GM12878 (cell line): Measurements from ENCODE around the gene TIPIN. TPM values are rescaled to one million over a fixed set of nuclear protein-coding genes. Genes with fewer than 3 reads are reported as not detected.

Experiments
- ATAC-seq: fragments of 200-7000 bp; cut with Tn5 transposase; 3 replicates; pipeline ENCODE4 v1.9.1; 2020; ENCODE audit warnings: mild to moderate bottlenecking, moderate library complexity
- BruUV-seq: library from RNA; stranded (reverse); fragments of 400-500 nt; replicated peaks from 2 replicates; lab custom pipeline; 2021; lab: Mats Ljungman, UMichigan
- CTCF ChIA-PET: fragments of 300-600 bp; sonication (Branson Sonifier 250); formaldehyde crosslinking; extraction: SDS; loops from one replicate; lab custom pipeline; 2021; ENCODE audit warnings: inconsistent platforms; lab: Yijun Ruan, JAX
- POLR2A ChIA-PET: fragments of 350-600 bp; formaldehyde crosslinking; extraction: SDS; loops from one replicate; lab custom pipeline; 2021; ENCODE audit warnings: inconsistent platforms; lab: Charles Lee
- RAD21 ChIA-PET: fragments of 300-600 bp; sonication (Branson Sonifier 250); formaldehyde crosslinking; loops from one replicate; lab custom pipeline; 2023; ENCODE audit warnings: antibody characterized with exemption; ENCODE audit not compliant: unreplicated experiment; lab: Charles Lee
- SMC1A ChIA-PET: fragments of 300-600 bp; sonication (Branson Sonifier 250); formaldehyde crosslinking; loops from one replicate; lab custom pipeline; 2023; ENCODE audit not compliant: unreplicated experiment, uncharacterized antibody; lab: Charles Lee
- DNase-seq: peaks from one replicate; pipeline ENCODE4 v3.0.0-alpha.2; 2011; ENCODE audit warnings: low read depth, low spot score
- FAIRE-seq: peaks from 3 replicates; lab custom pipeline; 2011; peaks lifted over from hg19 to GRCh38; lab: Jason Lieb, UNC
- H2AFZ ChIP-seq: 2 replicates; pipeline ENCODE4 v1.6.0; 2011; ENCODE audit warnings: low read depth, low read length, control low read depth; ENCODE audit not compliant: control insufficient read depth
- H3K27ac ChIP-seq: 2 replicates; pipeline ENCODE4 v1.5.1; 2011; ENCODE audit warnings: control low read depth; ENCODE audit not compliant: control insufficient read depth, insufficient read depth
- H3K27me3 ChIP-seq, 2 experiments: replicated peaks in 1 of 2; 2 replicates each; pipeline versions ENCODE4 v1.6.0 to v1.6.1; 2011; ENCODE audit warnings: low read length in 1 of 2; ENCODE audit not compliant: control insufficient read depth in 2 of 2, insufficient read depth in 2 of 2
- H3K36me3 ChIP-seq, 2 experiments: 2 replicates each; pipeline ENCODE4 v1.5.1; 2011; ENCODE audit warnings: low read length in 1 of 2; ENCODE audit not compliant: control insufficient read depth in 2 of 2, insufficient read depth in 2 of 2
- H3K4me1 ChIP-seq: 2 replicates; pipeline ENCODE4 v1.6.1; 2011; ENCODE audit warnings: mild to moderate bottlenecking, low read length, moderate library complexity, mixed read lengths; ENCODE audit not compliant: control insufficient read depth, insufficient read depth
- H3K4me2 ChIP-seq: 2 replicates; pipeline ENCODE4 v1.6.0; 2011; ENCODE audit warnings: control low read depth; ENCODE audit not compliant: control insufficient read depth, insufficient read depth
- H3K4me3 ChIP-seq: fragments of 200-600 bp; sonication (generic); 2 replicates; pipeline ENCODE4 v1.5.1; 2016
- H3K79me2 ChIP-seq: 2 replicates; pipeline ENCODE4 v1.6.0; 2011; ENCODE audit warnings: low read length; ENCODE audit not compliant: control insufficient read depth, insufficient read depth
- H3K9ac ChIP-seq: 2 replicates; pipeline ENCODE4 v1.8.0; 2011; ENCODE audit warnings: low read length, control low read depth, mixed read lengths; ENCODE audit not compliant: control insufficient read depth, insufficient read depth
- H3K9me3 ChIP-seq: replicated peaks from 3 replicates; pipeline ENCODE4 v1.5.1; 2011; ENCODE audit warnings: mild to moderate bottlenecking, low read length; ENCODE audit not compliant: control insufficient read depth, insufficient read depth
- H4K20me1 ChIP-seq: 2 replicates; pipeline ENCODE4 v1.6.0; 2011; ENCODE audit not compliant: control insufficient read depth, insufficient read depth
- BACH1 ChIP-seq: fragments of 450-650 bp; IDR thresholded peaks from 2 replicates; pipeline ENCODE4 v1.6.1; 2017; ENCODE audit warnings: mild to moderate bottlenecking, borderline replicate concordance
- BRCA1 ChIP-seq: IDR thresholded peaks from 2 replicates; pipeline ENCODE4 v1.6.1; 2011; ENCODE audit warnings: low read depth, low read length, improper control_type of control experiment
- CREM ChIP-seq: IDR thresholded peaks from 2 replicates; pipeline ENCODE4 v1.6.1; 2014; ENCODE audit warnings: antibody characterized with exemption, low read depth
- MYC ChIP-seq: IDR thresholded peaks from 2 replicates; pipeline ENCODE4 v1.6.1; 2011; ENCODE audit warnings: mild to moderate bottlenecking, low read length, moderate library complexity, inconsistent platforms; ENCODE audit not compliant: insufficient read depth, insufficient replicate concordance, insufficient read length, severe bottlenecking
- PML ChIP-seq: IDR thresholded peaks from 2 replicates; pipeline ENCODE4 v1.6.1; 2012; ENCODE audit warnings: low read length, inconsistent platforms
- RELA ChIP-seq: fragments of 450-650 bp; IDR thresholded peaks from 2 replicates; pipeline ENCODE4 v1.8.0; 2014; ENCODE audit warnings: borderline replicate concordance; ENCODE audit not compliant: partially characterized antibody
- TCF12 ChIP-seq: IDR thresholded peaks from 2 replicates; pipeline ENCODE4 v1.6.1; 2011; ENCODE audit warnings: low read depth, mild to moderate bottlenecking, low read length
- WGBS: methylation state at CpG from one replicate; pipeline ENCODE4 v1.1.6; 2016; ENCODE audit warnings: low lambda C conversion rate; ENCODE audit not compliant: insufficient replicate concordance, insufficient coverage; ENCODE audit errors: missing lambda C conversion rate; 5-methylcytosine and 5-hydroxymethylcytosine counted together
- in situ Hi-C: fragments of 300-500 bp; cut with MboI; formaldehyde crosslinking; loops from 9 replicates; pipeline ENCODE4 v1.14.3; 2018; ENCODE audit warnings: mixed read lengths
- intact Hi-C: fragments of 100-400 bp; cut with micrococcal nuclease; formaldehyde crosslinking; loops from one replicate; pipeline ENCODE4 v1.14.2; 2022; ENCODE audit not compliant: unreplicated experiment
- polyA plus RNA-seq, 11 experiments: library from polyadenylated mRNA; depleted of rRNA in 4 of 11; unstranded in 6 of 11; stranded (reverse) in 5 of 11; fragments of >200 nt; fragmentation: Nextera tagmentation in 4 of 11; fragmentation: Illumina TruSeq in 1 of 11; extraction: Ambion mirVana in 4 of 11; extraction: Trizol in 1 of 11; gene quantifications; 1 replicate in 1 of 11; 2 replicates in 10 of 11; pipeline versions ENCODE4 v1.2.1 to v1.2.3, GENCODE V29; 2011 to 2016; ENCODE audit warnings: inconsistent platforms in 2 of 11, missing spikeins in 2 of 11, low read depth in 1 of 11
- total RNA-seq, 4 experiments: library from RNA; depleted of rRNA in 3 of 4; stranded (reverse); fragments of >200 nt in 3 of 4; fragmentation: Illumina TruSeq in 1 of 4; extraction: Trizol in 1 of 4; gene quantifications; 2 replicates each; pipeline versions ENCODE4 v1.2.1 to v1.2.3, GENCODE V29; 2013 to 2021
- TF ChIP-seq, protein P1 (sequence below), 3 experiments: IDR thresholded peaks in 2 of 3; conservative IDR thresholded peaks in 1 of 3; 2 replicates each; pipeline ENCODE4 v1.5.1; 2011; ENCODE audit warnings: low read depth in 3 of 3, low read length in 3 of 3, mild to moderate bottlenecking in 3 of 3, control low read depth in 2 of 3, moderate library complexity in 2 of 3, inconsistent platforms in 1 of 3, mixed read lengths in 1 of 3; ENCODE audit not compliant: control insufficient read depth in 2 of 3, insufficient read depth in 1 of 3; ENCODE audit errors: extremely low read depth in 1 of 3
- TF ChIP-seq, protein P2 (sequence below): IDR thresholded peaks from 2 replicates; pipeline ENCODE4 v1.6.1; 2011; ENCODE audit warnings: borderline replicate concordance, low read depth, mild to moderate bottlenecking, moderate library complexity, mixed read lengths, low read length; ENCODE audit not compliant: insufficient read depth; ENCODE audit errors: extremely low read length
- TF ChIP-seq, protein P3 (sequence below): fragments of 450-650 bp; formaldehyde crosslinking; IDR thresholded peaks from 2 replicates; pipeline ENCODE4 v1.4.0; 2022; ENCODE audit warnings: mild to moderate bottlenecking, moderate library complexity
- TF ChIP-seq, protein P4 (sequence below): fragments of 450-650 bp; IDR thresholded peaks from 2 replicates; pipeline ENCODE4 v1.6.1; 2018; ENCODE audit warnings: borderline replicate concordance, mild to moderate bottlenecking; ENCODE audit not compliant: partially characterized antibody

TIPIN gene
- total and polyA plus RNA-seq, 10 of the 15 experiments (the other 5 are each of a cell fraction or from before 2014, with no cell fraction given): 21.1 to 69.2 (median 47.0) TPM

DNA sequence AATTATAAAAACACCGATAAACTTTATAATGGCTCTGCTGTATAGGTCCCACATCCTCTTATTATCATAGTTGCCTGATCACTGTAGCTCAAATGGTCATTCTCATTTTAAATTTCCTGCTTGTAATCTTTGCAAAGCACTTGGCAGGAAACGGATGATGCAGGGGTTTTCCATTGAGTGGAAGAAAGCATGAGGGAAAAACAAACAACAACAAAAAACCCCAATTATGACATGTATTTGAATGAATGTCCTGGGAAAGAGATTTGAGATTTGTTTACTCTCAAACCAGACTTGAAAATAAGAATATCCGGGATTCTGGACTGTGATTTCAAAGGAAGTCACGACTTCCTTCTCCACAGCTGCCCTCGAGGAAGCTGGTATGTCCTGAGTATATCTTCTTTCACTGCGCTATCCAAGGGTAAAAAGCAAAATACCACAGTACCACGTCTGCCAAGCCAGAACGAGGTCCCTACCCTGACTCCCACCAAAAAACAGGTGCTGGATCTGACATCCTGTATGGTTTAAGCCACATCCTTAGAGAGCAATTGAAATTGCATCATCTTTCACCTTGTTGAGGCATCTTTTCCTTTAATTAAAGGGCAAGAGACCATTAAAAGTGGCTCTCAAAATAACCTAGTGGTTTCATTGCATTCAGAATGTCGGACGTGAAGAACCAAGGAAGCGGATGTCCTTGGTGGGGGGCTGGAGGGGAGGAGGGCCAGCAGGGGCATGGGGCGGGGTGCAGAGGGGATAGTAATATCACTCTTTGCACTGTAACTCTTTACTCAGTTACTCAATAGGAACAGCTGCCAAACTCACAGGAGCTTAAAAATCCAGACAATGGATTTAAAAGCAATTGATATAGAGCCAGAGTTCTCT lies 13.5 kb upstream of the TIPIN start (continued):
- TF ChIP-seq TCF12 (no peak), BACH1 (no peak)

DNA sequence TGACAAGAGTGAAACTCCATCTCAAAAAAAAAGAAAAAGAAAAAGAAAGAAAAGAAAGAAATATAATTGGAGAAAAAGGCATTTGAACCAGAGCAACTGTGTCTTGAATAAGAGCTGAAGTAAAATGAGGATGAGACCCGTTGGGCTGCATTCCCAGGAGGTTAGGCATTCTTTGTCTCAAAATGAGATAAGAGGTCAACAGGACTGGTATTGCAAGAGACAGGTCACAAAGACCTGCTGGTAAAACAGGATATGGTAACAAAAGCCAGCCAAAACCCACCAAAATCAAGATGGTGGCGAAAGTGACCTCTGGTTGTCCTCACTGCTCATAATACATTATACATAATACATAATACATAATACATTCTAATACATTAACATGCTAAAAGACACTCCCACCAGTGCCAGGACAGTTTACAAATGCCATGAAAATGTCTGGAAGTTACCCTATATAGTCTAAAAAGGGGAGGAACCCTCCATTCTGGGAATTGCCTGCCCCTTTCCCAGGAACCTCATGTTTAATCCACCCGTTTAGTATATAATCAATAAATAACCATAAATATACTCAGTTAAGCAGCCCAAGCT lies 8.6 kb upstream of the TIPIN start:
- ATAC-seq: no peak
- no peak for DNase-seq
- Histone ChIP-seq H3K9ac (no peak overlapping the region), H3K36me3 (no peaks in the 10 kb centered on the region), H2AFZ (no peak overlapping the region), H3K27me3 (no peaks in the 10 kb centered on the region), H3K4me2 (no peak overlapping the region), H3K27ac (no peak overlapping the region), H3K79me2 (no peaks in the 10 kb centered on the region), H3K9me3 (no peaks in the 10 kb centered on the region), H4K20me1 (no peaks in the 10 kb centered on the region), H3K4me1 (peaks cover 6% of the 10 kb centered on the region), H3K4me3 (no peak overlapping the region)
- ChIA-PET POLR2A (no interaction called here), RAD21 (interaction anchor here (0.9 kb wide), 1 partner anchor 10 kb away, joined by 4 read pairs; no protein-coding TSS in a partner anchor), CTCF (interaction anchor here (0.7 kb wide), 1 partner anchor 40 kb away, joined by 5 read pairs; no protein-coding TSS in a partner anchor), SMC1A (no interaction called here)
- intact Hi-C loops: no loop called here
- FAIRE-seq: no peak
- in situ Hi-C loops: no loop called here
- no TSS peak for BruUV-seq
- WGBS: 67% methylated on average over 3 of the region's 3 CpGs
- TF ChIP-seq MYC (no peak), PML (no peak), TCF12 (no peak), BRCA1 (no peak), CREM (no peak), RELA (no peak)
- TF ChIP-seq, protein P1, sequence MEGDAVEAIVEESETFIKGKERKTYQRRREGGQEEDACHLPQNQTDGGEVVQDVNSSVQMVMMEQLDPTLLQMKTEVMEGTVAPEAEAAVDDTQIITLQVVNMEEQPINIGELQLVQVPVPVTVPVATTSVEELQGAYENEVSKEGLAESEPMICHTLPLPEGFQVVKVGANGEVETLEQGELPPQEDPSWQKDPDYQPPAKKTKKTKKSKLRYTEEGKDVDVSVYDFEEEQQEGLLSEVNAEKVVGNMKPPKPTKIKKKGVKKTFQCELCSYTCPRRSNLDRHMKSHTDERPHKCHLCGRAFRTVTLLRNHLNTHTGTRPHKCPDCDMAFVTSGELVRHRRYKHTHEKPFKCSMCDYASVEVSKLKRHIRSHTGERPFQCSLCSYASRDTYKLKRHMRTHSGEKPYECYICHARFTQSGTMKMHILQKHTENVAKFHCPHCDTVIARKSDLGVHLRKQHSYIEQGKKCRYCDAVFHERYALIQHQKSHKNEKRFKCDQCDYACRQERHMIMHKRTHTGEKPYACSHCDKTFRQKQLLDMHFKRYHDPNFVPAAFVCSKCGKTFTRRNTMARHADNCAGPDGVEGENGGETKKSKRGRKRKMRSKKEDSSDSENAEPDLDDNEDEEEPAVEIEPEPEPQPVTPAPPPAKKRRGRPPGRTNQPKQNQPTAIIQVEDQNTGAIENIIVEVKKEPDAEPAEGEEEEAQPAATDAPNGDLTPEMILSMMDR (IDR thresholded peaks at IDR 0.05 in 2 of 3, conservative IDR thresholded peaks at IDR 0.05 in 1 of 3; ENCODE audit: control insufficient read depth in 2 of 3, extremely low read depth in 1 of 3, insufficient read depth in 1 of 3, low read depth in 3 of 3, low read length in 3 of 3): no peak
- TF ChIP-seq, protein P2, sequence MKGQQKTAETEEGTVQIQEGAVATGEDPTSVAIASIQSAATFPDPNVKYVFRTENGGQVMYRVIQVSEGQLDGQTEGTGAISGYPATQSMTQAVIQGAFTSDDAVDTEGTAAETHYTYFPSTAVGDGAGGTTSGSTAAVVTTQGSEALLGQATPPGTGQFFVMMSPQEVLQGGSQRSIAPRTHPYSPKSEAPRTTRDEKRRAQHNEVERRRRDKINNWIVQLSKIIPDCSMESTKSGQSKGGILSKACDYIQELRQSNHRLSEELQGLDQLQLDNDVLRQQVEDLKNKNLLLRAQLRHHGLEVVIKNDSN: no peak
- TF ChIP-seq, protein P3, sequence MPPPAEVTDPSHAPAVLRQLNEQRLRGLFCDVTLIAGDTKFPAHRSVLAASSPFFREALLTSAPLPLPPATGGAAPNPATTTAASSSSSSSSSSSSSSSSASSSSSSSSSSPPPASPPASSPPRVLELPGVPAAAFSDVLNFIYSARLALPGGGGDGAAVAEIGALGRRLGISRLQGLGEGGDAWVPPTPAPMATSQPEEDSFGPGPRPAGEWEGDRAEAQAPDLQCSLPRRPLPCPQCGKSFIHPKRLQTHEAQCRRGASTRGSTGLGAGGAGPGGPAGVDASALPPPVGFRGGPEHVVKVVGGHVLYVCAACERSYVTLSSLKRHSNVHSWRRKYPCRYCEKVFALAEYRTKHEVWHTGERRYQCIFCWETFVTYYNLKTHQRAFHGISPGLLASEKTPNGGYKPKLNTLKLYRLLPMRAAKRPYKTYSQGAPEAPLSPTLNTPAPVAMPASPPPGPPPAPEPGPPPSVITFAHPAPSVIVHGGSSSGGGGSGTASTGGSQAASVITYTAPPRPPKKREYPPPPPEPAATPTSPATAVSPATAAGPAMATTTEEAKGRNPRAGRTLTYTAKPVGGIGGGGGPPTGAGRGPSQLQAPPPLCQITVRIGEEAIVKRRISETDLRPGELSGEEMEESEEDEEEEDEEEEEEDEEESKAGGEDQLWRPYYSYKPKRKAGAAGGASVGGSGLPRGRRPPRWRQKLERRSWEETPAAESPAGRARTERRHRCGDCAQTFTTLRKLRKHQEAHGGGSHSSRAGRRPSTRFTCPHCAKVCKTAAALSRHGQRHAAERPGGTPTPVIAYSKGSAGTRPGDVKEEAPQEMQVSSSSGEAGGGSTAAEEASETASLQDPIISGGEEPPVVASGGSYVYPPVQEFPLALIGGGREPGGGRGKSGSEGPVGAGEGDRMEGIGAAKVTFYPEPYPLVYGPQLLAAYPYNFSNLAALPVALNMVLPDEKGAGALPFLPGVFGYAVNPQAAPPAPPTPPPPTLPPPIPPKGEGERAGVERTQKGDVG (CRISPR knock-in tag): no peak
- TF ChIP-seq, protein P4, sequence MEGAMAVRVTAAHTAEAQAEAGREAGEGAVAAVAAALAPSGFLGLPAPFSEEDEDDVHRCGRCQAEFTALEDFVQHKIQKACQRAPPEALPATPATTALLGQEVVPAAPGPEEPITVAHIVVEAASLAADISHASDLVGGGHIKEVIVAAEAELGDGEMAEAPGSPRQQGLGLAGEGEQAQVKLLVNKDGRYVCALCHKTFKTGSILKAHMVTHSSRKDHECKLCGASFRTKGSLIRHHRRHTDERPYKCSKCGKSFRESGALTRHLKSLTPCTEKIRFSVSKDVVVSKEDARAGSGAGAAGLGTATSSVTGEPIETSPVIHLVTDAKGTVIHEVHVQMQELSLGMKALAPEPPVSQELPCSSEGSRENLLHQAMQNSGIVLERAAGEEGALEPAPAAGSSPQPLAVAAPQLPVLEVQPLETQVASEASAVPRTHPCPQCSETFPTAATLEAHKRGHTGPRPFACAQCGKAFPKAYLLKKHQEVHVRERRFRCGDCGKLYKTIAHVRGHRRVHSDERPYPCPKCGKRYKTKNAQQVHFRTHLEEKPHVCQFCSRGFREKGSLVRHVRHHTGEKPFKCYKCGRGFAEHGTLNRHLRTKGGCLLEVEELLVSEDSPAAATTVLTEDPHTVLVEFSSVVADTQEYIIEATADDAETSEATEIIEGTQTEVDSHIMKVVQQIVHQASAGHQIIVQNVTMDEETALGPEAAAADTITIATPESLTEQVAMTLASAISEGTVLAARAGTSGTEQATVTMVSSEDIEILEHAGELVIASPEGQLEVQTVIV: no peak
